GM21576 (cell line): ENCODE measurements around the gene WRAP73.

Experiments used
- ATAC-seq: cut with Tn5 transposase; IDR thresholded peaks from one replicate; pipeline ENCODE4 v1.9.1; 2021; ENCODE audit warnings: mild to moderate bottlenecking, moderate library complexity; ENCODE audit not compliant: unreplicated experiment

Gene WRAP73

DNA sequence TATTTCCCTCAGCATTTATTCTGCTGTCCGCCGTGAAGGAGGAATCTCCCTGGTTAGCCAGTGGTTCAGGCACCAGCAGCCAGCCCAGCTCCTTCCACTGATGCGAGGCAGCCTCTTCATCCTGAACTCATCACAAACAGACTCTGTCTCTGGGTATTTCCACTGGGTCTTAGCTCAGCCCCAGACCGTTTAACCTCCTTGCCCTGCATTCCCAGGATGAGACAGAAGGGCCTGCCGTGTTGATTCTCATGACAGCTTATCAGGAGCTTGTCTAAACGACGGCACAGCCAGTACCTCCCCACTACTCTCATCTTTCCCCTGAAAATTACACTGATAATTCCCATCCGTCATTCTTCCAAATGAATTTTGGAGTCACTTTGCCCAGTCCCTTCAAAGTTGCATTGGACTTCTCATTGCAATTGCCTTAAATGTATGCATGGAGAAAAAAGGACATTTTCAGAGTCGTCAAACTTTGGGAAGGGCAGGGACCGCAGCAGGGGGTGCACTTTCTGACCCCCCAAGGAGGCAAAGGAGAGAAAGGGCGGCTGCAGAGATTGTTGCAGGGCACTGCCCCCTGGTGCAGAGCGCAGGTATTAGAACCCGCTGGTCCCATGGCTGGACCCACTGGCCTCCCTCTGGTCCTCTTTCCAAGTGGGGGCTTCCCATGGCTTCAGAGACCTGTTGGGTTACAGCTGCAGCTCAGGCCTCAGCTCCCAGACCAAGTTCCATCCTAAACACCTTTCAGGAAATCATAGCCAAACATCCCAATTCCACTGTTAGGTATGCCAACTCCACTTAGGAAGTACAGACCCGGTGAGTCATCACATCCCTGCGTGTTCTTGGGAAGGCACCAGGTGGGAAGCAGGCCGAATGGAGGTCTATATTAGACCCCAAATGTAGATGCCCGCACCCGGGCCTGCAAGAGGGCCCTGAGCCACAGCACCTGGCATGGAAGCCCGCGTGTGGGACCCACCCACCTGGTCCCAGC, 34.9 kb downstream of the WRAP73 start:
- no peak for ATAC-seq

DNA sequence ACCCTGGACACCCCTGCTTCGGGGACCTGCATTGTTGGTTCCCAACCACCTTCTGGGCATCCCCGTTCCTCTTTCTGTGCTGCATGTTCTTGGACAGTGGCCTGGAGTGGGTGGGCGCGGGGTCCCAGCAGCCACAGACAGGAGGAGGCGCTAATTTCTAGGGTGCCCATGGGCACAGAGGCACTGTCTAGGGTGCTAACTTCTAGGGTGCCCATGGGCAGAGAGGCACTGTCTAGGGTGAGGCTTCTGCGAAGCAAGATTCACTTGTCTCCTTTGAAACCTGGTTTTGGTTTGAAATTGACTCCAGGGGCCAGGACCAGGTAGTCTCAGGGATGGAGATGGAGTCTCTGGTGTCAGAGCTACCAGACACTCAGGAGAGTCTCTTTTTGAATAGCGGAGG, 37.8 kb downstream of the WRAP73 start:
- ATAC-seq: no peak

DNA sequence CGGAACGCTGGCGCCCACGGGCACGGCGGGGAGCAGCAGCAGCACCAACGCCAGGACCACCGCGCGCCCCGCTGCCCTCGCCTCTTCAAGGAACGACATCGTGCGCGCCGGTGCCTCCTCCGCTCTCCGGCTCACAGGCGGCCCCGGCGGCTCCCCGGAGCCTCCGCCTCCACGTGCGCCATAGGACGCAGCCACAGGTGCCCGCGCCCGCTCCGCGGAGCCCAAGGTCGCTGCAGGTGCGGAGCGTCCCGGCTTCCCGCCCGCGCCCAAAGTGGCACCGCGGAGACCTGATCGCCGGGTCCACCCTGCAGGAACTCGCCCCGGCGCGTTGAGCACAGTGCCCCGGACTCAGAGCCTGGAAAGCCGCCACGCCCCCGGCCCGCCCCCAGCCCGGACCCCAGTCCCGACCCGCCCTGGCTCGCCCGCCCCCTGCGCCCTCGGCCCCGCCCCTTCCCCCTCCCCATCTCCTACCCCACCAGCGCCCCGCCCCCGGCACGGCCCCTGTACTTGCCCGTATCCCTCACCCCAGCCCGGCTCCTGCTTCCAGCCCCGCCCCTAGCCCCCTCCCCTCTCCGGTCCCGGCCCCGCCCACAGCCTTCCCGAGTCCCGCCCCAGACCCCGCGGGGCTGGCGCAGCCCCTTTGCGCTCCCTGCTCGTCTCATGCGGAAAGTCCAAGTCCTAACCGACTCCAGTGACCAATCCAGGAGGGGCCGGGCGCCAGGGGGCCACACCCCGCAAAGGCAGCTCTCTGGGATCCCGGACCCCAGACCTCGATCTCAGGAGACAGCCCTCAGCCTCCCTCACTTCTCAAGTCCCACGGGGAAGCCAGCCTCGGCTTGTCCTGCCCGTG, 38.5 kb downstream of the WRAP73 start, which contains the start of gene MEGF6:
Gene MEGF6 (minus strand): TSS at position 339 of the 850 bp plus-strand sequence. CDS start 240 bp downstream, at position 99.
- ATAC-seq: no peak

DNA sequence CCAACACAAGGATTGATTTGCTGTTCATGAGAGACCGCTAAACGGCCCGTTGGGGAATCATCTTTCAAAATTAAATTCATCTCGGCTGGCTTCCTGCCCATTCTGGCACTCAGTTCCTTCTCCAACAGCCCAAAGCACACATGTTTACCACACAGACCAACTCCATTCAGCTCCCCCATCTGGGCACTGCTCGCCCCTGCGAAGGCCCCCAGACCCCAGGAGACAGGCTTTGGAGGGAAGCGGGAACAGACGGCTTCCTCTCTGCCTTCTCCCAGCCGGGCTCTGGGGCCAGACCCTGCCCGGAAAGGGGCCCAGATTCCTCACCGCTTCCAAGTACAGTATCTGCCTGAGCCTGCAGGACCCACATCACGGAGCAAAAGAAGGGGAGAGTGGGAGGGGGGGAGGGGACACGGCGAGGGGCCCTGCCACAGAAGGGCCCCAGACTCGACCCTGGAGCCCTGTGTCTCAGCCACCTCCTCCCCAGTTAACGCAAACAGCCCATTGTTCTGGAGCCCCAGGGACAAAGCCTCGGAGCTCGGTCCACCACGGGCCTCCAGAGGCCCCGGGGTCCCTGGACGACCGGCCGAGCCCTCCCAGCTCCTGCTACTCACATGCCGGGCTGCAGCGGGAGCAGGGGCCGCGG, 39.3 kb downstream of the WRAP73 start:
- no peak for ATAC-seq

DNA sequence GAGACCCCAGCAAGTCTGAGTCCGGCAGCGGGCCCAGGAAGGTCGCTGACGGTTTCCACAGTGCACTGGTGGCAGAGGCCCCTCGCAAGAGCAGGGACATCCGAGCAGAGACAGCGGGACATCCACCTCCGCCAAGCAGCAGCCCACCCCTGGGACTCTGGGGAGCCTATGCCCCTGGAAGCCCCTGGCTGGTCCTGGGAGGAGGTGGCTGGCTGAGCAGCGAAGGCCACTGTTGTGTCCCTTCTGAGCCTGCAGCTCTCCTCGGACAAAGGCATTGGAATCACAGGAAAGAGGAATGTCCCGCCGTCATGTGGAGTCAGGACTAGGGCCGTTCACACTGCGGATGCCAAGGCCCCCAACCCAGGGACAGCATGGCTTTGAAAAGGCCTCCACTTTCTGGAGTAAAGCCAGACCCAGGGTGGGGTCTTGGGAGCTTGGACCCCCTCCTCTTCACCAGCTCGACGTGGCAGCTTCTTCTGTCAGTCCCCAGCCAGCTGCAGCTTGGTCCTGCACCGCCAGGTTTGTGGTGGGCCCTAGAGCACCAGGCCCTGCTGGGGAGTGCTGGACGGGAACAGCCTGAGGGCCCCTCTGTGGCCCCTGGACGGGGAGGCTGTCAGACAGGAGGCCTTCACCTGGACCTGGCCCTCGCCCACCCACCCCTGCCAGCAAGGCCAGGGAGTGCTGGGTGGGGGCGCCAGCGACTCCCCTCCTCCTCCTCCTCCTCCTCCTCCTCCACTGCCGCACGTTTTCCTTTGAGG, 40.0 kb downstream of the WRAP73 start:
- no peak for ATAC-seq

DNA sequence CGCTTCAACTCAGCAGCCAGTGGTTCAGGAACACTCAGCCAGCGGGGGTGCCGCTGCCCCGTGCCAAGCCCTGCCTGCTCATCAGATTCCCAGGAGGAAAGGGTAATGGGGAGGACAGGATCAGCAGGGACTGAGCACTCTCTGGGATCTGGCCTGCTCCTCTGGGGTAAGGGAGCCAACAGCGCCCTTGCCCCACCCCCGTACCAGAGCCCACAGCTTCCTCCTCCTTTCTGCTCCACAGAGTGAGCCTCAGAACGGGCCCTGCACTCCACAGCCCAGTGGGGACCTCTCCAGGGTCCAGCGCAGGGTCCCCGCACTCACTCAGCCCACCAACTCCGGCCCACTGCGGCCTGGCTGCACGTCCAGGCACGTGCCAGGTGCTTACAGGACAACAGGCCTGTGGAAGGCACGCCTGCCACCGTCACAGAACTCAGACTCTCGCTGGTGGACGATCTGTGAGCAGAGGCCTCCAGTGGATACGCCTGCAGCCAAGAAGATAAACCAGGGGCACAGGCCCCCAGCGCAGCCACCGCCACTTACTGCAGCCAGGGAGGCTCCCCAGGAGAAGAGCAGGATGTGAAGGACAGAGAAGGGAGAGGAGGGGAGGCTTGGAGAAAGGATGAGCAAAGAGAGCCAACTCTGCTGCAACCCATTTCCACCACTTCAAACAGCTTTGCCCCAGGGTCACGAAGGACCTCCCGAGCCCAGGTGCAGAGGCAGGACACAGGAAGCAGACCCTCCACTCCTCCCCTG, 40.7 kb downstream of the WRAP73 start:
- ATAC-seq: no peak

DNA sequence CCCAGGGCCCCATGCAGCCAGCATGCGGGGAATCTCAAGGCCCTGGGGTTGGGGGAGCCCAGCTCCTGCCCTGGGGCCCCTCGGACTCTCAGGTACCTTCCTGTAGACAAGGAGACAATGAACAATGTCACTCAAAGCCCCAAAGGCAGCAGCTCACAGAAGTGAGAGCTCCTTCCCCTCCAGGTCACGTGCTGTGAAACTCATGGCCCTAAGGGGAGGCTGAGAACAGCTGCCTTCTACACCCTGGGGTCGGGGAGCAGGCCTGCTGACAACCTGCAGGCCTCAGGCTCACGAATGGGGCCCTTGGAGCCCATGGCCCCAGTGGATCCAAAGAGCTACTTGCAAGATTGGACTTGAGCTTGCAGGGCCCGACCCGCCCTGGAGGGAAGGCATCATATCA, 41.7 kb downstream of the WRAP73 start:
- ATAC-seq: no peak

DNA sequence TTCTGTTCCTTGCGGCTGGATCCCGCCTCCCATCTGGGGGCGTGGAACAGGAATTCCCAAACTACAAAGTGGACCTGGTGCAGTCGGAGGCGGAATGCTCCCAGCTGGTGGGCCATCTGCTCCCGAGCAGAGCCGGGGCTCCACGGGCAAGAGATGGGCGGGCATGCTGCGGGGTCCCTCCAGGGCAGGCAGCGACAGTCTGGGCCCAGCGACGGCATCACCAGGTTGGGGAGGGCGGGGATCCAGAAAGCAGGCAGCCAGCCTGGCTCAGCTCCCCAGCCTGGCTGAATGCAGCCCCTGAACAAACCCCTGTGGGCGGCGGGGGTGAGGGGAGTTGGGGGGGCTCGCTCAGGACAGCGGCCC, 42.2 kb downstream of the WRAP73 start:
- no peak for ATAC-seq

DNA sequence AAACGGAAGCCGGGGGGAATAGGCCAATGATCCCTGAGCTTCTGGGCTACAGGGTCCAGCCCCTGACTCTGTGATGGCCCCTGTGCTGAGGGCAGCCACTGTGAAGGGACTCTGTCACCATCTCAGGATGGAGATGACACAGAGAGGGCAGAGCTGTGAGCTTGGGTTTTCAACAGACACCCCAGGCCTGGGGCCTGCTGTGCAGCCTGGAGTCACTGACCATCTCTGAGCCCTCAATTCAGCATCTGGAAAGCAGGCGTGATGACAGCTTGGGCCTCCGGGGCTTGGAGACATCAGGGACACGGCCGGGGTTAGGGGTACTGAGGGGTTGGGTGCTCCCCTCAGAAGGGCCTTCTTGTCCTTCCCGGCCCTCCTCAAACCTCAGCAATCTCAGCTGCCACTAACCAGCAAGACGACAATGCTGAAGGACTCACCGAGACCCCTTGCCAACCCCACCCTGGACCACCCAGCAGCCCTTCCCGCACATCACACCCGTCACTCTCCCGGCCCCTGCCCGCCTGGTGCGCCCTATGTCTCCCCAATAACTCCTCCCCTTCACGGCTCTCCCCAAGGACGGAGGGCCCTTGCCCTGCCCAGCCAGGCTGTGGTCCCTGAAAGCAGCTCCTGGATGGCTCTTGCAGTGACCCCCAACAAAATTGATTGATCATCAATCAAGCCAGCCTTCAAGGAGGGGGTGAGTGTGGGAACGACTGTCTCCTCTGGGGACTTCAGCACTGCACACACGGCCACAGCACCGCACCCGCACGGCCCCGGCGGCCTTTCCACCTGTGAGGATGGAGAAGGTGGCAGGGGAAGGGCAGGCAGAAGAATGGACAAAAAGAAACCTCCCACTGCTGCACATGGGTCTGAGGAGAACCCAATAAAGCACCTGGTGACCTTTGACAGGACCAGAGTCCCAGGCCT, 42.9 kb downstream of the WRAP73 start:
- ATAC-seq: no peak

DNA sequence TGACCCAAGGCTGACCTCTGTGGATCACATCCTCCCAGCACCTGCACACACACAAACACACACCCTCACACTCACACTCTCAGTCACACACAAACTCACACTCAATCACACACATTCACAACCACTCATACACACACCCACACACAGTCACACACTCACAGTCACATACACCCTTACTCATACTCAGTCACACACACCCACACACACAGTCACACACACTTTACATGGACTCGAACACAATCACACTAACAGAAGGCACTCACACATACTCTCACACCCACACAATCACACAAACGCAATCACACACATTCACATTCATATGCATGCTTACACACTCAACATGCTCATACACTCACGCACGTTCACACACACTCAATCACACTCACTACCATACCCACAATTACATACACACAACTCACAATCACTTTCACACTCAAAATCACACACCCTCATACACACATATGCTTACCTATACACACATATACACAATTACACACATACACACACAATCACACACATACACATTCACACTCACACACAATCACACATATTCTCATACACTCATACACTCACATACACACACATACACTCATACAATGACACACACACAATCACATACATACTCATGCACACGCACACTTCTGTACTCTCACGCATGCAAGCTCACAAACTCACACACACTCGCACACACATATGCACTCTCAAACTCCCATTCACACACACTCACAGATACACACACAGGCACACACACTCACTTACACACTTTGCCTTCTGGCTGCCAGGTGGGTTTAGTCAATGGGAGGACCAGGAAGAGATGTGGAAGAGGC, 44.7 kb downstream of the WRAP73 start:
- no peak for ATAC-seq

DNA sequence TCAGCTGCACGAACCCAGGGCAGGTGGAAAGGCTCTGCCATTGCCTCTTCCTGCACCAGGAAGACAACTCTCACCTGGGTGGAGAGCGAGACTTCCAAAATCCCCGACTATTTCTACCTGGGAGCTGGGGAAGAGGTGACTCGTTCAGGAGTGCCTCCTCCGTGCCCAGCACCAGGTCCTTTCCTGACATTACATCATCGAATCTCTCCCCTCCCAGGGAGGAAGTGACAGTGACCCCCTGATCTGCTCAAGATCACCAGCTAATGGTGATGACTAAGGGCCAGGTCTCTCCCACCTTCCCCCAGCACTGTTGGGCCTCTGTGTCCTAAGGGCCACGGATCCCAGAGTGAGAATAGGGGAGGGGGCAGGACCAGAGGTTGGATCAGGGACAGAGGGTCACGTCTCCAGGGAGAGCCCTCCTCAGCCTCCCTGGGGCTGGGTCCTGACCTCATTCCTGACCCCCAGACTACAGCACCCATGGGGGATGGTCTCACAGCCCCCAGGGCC, 45.4 kb downstream of the WRAP73 start:
- ATAC-seq: no peak

DNA sequence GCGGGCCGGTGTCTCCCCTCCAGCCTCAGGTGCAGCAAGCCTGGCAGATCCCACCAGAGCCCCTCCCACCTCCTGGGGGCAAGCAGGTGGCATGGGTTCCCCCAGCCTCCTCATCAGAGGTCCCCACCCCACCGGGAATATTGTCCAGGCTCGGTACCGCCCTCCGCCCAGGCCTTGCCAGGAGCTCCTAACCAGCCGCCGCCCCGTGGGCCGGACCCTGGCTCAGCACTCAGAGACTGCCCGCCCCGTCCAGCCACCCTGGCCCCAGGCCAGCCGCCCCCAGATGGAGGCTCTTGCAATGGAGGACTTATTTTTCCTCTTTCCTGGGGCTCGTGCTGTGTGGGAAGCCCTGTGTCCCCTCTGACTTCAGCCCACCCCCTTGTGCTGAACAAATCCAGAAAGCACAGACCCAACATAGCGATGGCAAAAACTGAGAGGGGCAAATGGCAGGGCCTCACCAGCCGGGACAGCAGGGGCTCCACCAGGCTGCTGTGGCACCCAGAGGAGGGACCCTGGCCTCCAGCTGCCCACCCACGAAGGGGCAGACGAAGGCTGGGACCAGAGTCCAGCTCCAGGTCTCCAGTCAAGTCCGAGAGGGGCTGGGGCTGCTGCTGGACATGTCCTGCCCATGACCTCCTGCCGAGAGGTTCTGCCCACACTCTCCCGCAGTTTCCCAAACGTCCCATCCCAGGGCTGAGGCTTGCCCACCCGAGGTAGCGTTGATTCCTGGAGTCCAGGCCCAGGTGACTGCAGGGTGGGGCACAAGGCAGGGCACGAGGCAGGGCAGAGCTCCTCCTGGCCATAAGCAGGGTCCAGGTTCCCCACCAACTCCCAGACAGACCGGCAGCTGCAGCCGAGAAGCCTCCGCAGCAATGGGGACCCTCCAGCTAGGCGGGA, 46.1 kb downstream of the WRAP73 start:
- no peak for ATAC-seq

DNA sequence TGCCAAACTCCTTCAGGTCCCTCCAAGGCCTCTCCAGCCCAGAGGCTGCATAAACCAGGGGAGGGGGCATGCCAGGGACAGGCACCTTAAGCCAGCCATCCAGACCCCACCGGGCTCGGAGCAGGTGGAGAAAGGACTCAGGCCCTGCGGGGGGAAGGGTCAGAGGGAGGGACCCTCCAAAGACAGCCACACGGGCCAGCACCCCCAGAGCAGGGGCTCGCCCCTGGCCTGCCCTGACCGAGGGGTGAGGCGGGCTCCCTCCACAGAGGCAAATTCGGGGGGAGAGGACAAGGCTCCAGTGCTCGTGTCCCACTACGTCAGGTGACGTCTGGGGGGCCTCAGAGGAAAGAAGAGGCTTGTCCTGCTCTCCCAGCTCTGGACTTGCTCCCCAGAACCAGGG, 46.7 kb downstream of the WRAP73 start:
- ATAC-seq: no peak

DNA sequence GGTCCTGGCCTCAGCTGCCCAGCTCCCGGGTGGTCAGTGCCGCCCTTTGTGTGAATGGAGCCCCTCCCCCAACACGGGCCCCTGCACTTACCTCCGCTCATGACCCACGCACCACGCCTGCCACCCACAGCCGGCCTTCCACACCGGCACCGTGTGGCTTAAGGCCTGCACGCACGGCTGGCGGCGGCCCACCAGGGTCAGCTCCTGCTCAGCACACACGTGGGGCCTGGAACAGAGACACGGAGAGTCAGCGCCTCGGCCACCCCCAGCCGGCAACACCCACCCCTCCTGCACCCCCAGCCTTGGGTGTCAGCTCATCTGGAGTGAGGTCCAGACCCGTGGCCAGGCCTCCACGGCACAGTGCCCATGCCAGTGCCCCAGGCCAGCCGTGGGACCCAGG, 47.5 kb downstream of the WRAP73 start:
- ATAC-seq: no peak

DNA sequence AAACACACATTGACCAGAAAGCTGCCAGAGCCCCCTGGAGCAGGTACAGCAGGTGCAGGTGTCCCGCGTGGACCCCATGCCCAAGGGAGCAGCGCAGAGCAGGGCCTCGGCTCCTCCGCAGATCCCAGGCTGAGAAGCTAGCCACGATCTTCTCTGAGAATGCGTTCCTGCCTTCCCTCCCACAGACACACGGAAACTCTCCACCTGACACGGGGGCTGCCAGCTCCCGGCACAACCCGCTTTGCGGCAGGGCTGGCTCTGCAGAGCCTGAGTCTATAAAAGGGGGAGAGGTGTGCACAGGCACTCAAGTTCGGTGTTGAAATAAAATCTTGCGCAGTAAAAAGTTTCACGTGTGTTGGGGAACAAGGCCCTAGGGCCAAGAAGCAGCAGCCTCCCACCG, 48.2 kb downstream of the WRAP73 start:
- ATAC-seq: no peak

DNA sequence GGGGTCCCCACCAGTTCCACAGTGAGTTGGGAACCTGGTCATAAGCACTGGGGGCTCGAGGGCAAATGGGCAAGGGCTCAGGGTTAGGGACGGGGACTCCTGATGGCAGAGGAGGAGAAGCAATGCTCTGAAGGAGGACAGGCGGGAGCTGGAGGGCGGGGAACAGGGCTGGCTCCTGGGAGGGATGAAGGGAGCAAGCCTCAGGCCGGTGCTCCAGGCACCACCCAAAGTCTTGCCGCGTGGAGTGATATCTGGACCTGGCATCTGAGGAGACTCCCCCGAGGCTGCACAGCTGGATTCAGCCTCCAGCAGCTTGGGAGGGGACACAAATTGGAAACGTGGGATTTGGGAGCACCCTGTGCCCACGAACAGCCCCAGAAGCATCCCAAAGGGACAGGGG, 49.5 kb downstream of the WRAP73 start:
- ATAC-seq: no peak

DNA sequence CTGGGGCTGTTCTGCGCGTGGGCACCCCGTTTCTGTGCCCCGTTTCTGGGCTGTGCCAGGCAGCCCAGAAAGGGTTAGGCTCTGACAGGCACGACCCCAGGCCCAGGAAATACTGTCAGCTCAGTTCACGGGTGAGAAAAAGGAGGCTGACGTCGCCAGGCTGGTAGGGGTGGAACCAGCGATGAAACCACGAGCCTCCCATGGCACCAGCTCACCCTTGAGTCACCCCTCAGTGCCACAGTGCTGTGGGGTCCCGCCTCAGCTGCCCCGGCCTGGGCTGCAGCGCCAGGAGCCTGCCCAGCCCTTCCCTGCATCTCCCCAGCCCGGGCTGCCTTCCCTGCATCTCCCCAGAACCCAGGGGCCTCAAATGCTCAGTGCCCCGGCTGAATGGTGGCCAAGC, 50.1 kb downstream of the WRAP73 start:
- ATAC-seq: no peak
